Activated effector memory CD4-positive, alpha-beta T cell treated with Interleukin-2 at 50 U/mL for 16 hours (primary cell): ENCODE results near the gene KRTAP10-5.
"Not testable (repeated sequence)": the region's sequence is repeated elsewhere in the genome, so short reads cannot be mapped to it uniquely, and the experiment has no call there.

ENCODE experiments used
- DNase-seq: peaks from one replicate; pipeline ENCODE4 v3.0.0-alpha.2; 2020

Gene KRTAP10-5

GRCh38 chr21:44610157-44610843 lies 29.9 kb upstream of the KRTAP10-5 start:
- DNase-seq: not testable (repeated sequence)

DNA sequence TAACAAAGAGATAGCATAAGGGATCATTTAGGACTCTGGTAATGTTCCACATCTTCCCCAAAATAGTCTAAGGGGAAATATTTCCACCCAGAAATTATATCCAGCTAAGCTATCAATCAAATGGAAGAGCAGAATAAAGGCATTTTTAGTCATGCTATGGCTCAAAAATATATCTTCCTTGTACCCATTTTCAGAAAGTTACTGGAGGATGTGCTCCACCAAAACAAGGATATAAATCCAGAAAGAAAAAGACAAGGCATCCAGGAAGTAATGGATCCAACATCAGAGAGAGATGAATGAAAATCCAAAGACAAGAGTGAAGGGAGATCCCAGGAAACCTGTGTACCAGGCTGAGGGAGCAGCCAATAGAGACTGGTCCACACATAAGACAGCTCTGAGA lies 28.8 kb upstream of the KRTAP10-5 start:
- no peak for DNase-seq

- DNase-seq: no peak
Measured at GRCh38 chr21:44606495-44606894, 26.1 kb upstream of the KRTAP10-5 start.

- DNase-seq: no peak
Measured at GRCh38 chr21:44603911-44604310, 23.5 kb upstream of the KRTAP10-5 start.

- DNase-seq: no peak
Measured at GRCh38 chr21:44603109-44603875, 22.9 kb upstream of the KRTAP10-5 start.

DNA sequence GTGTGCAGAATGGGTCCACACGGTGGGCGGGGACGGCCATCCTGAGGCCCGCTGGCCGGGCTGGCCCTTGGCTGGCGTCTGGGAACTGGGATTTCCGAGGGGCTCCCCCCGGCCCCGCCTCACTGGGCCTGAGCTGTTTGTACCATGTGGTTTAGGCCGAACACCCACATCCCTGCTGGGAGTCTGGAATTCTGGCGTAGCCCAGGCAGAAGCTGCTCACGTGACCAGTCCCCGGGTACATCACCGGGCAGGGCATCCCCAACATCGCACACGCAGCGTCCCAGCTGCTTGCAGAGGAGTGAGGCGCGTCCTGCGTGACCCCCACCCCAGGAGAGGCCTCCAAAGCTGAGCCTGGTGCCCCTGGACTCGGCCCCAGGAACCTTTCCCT lies 22.1 kb upstream of the KRTAP10-5 start:
- DNase-seq: no peak

DNA sequence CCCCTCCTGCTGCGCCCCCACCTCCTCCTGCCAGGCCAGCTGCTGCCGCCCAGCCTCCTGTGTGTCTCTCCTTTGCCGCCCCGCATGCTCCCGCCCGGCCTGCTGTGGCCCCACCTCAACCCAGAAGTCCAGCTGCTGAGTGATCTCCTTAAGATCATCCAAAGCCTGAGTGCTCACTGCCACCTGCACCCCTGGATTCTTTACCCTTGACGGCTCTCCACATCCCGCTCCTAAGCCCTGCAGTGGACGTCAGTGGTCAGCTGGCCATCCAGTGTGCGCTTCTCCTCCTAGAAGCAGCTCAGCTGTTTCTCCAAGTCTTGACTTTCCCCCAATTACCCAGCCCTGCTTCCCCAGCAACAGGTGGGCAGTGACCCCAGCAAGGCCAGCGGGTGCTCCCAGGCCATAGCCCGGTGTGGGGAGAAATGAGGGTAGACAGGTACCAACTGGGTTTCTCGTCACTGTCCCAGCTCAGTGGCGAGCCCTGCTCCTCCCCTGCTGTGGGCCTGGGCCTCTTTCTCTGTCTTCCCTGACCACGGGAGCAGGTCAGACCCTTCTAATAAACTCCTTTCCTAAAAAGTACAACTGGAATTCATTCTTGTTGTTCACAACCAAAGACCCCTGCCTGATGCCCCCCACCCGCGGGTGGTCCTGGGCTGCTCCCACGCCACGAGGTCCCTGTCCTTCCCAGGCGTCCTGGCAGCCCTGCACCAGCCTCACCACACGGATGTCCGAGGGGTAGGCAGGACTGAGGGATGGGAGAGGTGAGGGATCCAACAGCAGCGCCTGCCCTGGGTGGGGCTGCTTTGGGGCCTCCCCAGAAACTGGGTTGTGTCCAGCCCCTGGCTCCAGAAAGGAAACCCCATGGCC lies 21.4 kb upstream of the KRTAP10-5 start:
- DNase-seq: no peak

- not testable (repeated sequence) for DNase-seq
Measured at GRCh38 chr21:44601091-44601490, 20.7 kb upstream of the KRTAP10-5 start.

GRCh38 chr21:44600118-44600978 lies 19.9 kb upstream of the KRTAP10-5 start, which contains the start of gene KRTAP10-7:
Gene KRTAP10-7 (plus strand): TSS chr21:44600597. CDS start chr21:44600622, 25 bp downstream.
- not testable (repeated sequence) for DNase-seq

DNA sequence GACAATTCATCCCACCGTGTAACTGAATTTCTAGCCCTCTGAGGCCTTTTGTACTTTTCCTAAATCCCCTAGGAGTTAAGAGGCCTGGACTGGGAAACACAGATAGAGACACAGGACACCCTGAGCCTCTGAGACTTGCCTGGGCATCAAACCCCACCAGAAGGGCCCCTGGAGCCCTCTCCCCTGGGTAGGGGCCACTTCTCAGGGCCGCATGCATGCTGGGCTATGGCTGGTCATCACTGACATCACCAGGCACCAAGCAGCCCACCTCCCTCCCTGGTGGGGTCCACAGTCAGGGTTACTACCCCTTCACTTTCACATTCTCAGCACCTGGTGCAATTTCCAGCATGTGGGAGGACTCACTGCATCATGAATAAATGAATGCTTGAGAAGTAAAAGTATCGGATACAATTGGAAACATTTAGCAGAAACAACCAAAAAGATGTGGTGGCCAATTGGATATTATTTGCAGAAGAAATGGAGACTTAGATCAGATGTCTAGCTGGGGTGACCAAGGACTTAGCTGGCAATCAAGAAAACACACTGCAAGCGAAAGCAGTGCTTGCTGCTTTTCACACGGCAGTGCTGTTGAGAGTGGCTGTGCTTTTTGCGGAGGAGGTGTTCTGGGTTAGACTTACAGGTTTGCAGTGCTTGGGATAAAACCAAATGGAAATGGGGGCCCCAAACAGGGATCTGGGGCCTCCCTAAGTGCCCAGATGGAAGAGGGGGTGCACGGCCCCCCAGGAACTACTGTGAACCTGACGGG lies 19.0 kb upstream of the KRTAP10-5 start:
- DNase-seq: no peak

- no peak for DNase-seq
Measured at GRCh38 chr21:44598061-44598460, 17.7 kb upstream of the KRTAP10-5 start.

GRCh38 chr21:44596068-44596725 lies 15.8 kb upstream of the KRTAP10-5 start:
- DNase-seq: no peak

GRCh38 chr21:44595524-44595923 lies 15.1 kb upstream of the KRTAP10-5 start:
- DNase-seq: no peak

- no peak for DNase-seq
Measured at GRCh38 chr21:44594406-44594916, 14.1 kb upstream of the KRTAP10-5 start.

DNA sequence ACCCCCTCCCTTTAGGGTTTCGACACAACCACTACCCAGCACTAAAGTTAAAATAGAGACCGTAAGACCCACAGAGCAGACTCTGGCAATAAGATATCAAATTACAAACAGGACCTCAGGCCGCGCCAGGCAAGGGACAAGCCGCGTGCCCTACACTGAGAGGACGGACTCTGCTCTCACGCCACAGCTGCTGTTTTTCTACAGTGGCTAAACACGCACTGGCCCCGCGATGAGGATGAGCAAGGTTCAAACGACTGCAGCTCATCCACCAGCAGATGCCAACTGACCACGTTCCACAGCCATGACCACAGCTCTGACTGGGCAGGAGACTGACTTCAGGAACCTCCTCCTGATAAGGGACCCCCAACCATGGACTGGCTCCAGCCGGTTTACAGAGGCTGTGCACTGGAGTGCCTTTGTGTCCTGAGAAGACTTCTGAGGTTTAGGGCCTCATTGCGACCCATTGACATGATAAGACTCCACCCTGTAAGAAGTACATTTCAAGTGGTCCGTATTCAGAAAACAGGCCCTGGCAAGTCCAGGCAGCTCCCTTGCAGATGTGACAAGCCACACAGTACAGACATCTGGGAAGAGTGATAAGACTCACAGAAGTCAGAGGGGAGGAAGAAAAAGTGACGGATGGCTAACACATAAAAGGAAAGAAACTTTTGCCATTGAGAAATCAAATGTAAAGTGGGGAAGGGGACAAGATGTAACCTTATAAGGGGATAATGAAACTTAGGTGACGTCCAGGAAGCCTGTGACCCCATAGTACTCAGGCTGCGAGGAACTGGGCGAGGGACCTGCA lies 13.4 kb upstream of the KRTAP10-5 start:
- DNase-seq: no peak

DNA sequence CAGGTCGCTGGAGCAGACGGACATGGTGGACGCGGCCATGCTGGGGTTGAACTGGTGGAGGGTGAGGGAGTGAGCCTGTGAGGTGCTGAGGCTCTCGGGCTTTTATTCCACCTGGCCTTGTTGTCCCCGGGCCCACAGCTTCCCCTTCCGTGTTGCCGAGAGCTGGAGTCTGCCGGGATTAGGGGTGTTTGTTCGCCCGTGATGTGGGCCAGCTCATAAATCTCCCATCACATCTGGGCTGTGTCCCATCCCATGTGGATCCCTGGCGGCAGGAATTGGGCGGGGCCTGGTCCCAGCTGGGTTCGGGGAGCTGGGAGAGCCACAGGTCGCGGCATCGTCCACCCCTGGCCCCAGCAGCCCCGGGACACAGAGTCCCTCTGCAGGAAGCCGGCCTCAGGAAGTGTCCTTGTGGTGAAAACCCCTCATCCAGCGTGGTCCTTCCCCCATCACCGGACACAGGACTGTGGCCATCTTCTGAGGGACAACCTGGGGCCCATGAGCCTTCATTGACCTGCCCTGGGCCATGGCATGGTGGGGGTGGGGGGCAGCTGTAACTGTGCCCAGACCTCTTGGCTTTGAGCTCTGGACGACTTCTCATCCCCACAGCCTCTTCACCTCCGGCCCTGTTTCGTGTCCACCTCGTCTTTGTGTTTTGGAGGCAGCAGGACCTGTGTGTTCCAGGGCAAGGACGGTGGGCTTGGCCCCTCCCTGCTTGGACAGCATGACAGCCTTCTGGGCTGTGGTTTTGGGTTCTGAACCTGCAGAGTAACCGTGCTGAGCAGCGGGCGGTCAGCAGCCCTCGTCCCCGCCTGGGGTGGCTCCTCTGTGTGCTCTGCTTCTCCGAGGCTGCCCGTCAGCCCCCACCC lies 12.3 kb upstream of the KRTAP10-5 start, which contains the start of gene KRTAP10-6:
Gene KRTAP10-6, minus strand, starts transcription at position 60 of the 866 bp plus-strand sequence. Its CDS starts 21 bp downstream, at position 39.
- no peak for DNase-seq

- not testable (repeated sequence) for DNase-seq
Measured at GRCh38 chr21:44591801-44592130, 11.4 kb upstream of the KRTAP10-5 start.

DNA sequence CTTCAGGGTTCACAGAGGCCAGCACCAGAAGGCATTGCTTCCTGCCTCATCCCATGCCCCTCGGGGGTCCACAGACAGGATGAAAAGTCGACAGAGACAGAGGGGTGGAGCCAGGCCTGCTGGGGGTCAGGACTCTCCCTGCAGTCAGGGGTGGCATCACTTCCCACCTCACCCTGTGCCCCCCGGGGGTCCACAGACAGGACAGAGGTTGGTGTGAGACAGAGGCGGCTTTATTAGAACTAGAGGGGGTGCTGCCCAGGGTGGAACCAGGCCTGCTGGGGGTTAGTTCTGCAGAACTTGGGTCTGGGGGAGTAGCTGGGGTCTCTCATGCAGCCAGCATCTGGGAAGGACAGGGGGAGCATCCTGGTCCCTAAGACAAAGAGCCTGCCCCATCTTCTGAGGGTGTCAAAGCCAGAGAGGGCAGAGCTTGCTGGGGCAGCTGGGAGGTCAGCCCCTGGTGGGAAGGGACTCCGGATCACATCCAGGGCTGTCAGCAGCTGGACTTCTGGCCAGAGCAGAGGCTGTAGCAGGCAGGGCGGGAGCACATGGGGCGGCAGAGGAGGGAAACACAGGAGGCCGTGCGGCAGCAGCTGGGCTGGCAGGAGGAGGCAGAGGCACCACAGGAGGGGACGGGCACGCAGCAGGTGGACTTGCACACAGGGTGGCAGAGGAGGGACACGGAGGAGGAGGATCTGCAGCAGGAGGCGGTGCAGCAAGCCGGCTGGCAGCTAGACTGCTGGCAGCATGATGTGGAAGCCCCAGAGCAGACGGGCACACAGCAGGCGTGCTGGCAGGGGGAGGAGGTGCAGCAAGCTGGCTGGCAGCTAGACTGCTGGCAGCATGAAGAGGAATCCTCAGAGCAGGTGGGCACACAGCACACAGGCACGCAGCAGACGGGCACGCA lies 10.7 kb upstream of the KRTAP10-5 start:
- not testable (repeated sequence) for DNase-seq
